Gastrocnemius medialis (tissue), 4 donors: ENCODE results near the gene ING2. TPM values are rescaled to one million over a fixed set of nuclear protein-coding genes. Genes with fewer than 3 reads are reported as not detected.

Experiments used
- ATAC-seq, 2 donors: fragments of 150-250 bp; one replicate each; pipeline ENCODE4 v1.9.1; 2016
- DNase-seq, 2 donors: peaks; one replicate each; pipeline ENCODE4 v3.0.0-alpha.2; 2019
- H3K27ac ChIP-seq, 4 donors: fragments of 200-600 bp; sonication (generic); 1 replicate in 1 of 4; 2 replicates in 3 of 4; pipeline ENCODE4 v1.5.1; 2016 to 2018; ENCODE audit warnings: mild to moderate bottlenecking in 2 of 4, moderate library complexity in 1 of 4
- H3K27me3 ChIP-seq, 3 donors: fragments of 200-600 bp; sonication (generic) in 2 of 3; 1 replicate in 1 of 3; 2 replicates in 2 of 3; pipeline versions ENCODE4 v1.5.1 to v1.6.0; 2016 to 2019; ENCODE audit warnings: mild to moderate bottlenecking in 1 of 3, moderate library complexity in 1 of 3
- H3K36me3 ChIP-seq, 2 donors: fragments of 200-600 bp; sonication (generic) in 1 of 2; one replicate each; pipeline ENCODE4 v1.5.1; 2017 to 2018
- H3K4me1 ChIP-seq, 2 donors: fragments of 200-600 bp; sonication (generic) in 1 of 2; one replicate each; pipeline ENCODE4 v1.5.1; 2016 to 2017; ENCODE audit warnings: mild to moderate bottlenecking in 2 of 2
- H3K4me3 ChIP-seq, 4 donors: fragments of 200-600 bp; sonication (generic) in 3 of 4; 1 replicate in 1 of 4; 2 replicates in 3 of 4; pipeline ENCODE4 v1.5.1; 2016 to 2019; ENCODE audit warnings: mild to moderate bottlenecking in 2 of 4
- H3K9me3 ChIP-seq, 3 donors: fragments of 200-600 bp; sonication (generic) in 2 of 3; 1 replicate in 1 of 3; 2 replicates in 2 of 3; pipeline ENCODE4 v1.5.1; 2016 to 2019
- POLR2A ChIP-seq, 2 donors: fragments of 450-650 bp; IDR thresholded peaks; one replicate each; pipeline ENCODE4 v1.6.1; 2017; ENCODE audit warnings: antibody characterized with exemption in 2 of 2, mild to moderate bottlenecking in 2 of 2, moderate library complexity in 2 of 2
- in situ Hi-C, 4 donors: fragments of 200-750 bp; cut with MboI; loops; one replicate each; pipeline versions ENCODE4 v1.15.0 to v1.8.0; 2017; ENCODE audit warnings: low sequenced_read_pairs in 4 of 4
- intact Hi-C: fragments of 100-400 bp; cut with DNase I; formaldehyde crosslinking; loops from one replicate; pipeline ENCODE4 v1.15.1; 2023; ENCODE audit warnings: low total_unique reads
- total RNA-seq, 4 donors: library from RNA; depleted of rRNA; stranded (reverse); fragments of >200 nt; gene quantifications; one replicate each; pipeline versions ENCODE4 v1.1.0 to v1.2.3, GENCODE V29; 2016
- TF ChIP-seq, protein P1 (sequence below), 5 experiments: fragments of 450-650 bp in 3 of 5; fragments of 200-600 bp in 2 of 5; sonication (generic) in 2 of 5; IDR thresholded peaks in 4 of 5; conservative IDR thresholded peaks in 1 of 5; 1 replicate in 4 of 5; 2 replicates in 1 of 5; pipeline ENCODE4 v1.5.1; 2016 to 2019; ENCODE audit warnings: antibody characterized with exemption in 5 of 5, mild to moderate bottlenecking in 3 of 5, moderate library complexity in 3 of 5

Gene ING2
- total RNA-seq, 4 donors from 2014 or later, result 18.9 to 46.2 (median 24.0) TPM

GRCh38 chr4:183540410-183541009, 35.7 kb downstream of the ING2 start:
- Histone ChIP-seq H3K27me3 (no peaks in the 10 kb centered on the region), H3K36me3 (no peaks in the 10 kb centered on the region), H3K4me1 (no peaks in the 10 kb centered on the region), H3K27ac (no peak overlapping the region), H3K9me3 (no peaks in the 10 kb centered on the region), H3K4me3 (peak overlapping the region in 1 of 4 donors; percentile 9)
- TF ChIP-seq, protein P1, sequence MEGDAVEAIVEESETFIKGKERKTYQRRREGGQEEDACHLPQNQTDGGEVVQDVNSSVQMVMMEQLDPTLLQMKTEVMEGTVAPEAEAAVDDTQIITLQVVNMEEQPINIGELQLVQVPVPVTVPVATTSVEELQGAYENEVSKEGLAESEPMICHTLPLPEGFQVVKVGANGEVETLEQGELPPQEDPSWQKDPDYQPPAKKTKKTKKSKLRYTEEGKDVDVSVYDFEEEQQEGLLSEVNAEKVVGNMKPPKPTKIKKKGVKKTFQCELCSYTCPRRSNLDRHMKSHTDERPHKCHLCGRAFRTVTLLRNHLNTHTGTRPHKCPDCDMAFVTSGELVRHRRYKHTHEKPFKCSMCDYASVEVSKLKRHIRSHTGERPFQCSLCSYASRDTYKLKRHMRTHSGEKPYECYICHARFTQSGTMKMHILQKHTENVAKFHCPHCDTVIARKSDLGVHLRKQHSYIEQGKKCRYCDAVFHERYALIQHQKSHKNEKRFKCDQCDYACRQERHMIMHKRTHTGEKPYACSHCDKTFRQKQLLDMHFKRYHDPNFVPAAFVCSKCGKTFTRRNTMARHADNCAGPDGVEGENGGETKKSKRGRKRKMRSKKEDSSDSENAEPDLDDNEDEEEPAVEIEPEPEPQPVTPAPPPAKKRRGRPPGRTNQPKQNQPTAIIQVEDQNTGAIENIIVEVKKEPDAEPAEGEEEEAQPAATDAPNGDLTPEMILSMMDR (IDR thresholded peaks at IDR 0.05 in 4 of 5, conservative IDR thresholded peaks at IDR 0.05 in 1 of 5), result no peak
- no peak for TF ChIP-seq POLR2A (IDR thresholded peaks at IDR 0.05)
- DNase-seq (no peak), ATAC-seq (no peak)
- in situ Hi-C loops (no loop called here), intact Hi-C loops (no loop called here)

GRCh38 chr4:183541010-183541751, 36.3 kb downstream of the ING2 start:
- in situ Hi-C loops (no loop called here), intact Hi-C loops (no loop called here)
- no peak for TF ChIP-seq POLR2A (IDR thresholded peaks at IDR 0.05)
- TF ChIP-seq, protein P1 (IDR thresholded peaks at IDR 0.05 in 4 of 5, conservative IDR thresholded peaks at IDR 0.05 in 1 of 5), result no peak
- DNase-seq, result no peak
- ATAC-seq, result no peak
- H3K36me3 ChIP-seq, result no peaks in the 10 kb centered on the region
- H3K4me1 ChIP-seq, result no peaks in the 10 kb centered on the region
- no peaks in the 10 kb centered on the region for H3K9me3 ChIP-seq
- no peak overlapping the region for H3K27ac ChIP-seq
- H3K27me3 ChIP-seq, result no peaks in the 10 kb centered on the region
- H3K4me3 ChIP-seq, result peak overlapping the region in 1 of 4 donors; percentile 9

- in situ Hi-C loops, result no loop called here
- DNase-seq (no peak), ATAC-seq (no peak)
- no peak overlapping the region for H3K27ac ChIP-seq
- H3K4me1 ChIP-seq, result no peaks in the 10 kb centered on the region
- H3K9me3 ChIP-seq, result no peaks in the 10 kb centered on the region
- intact Hi-C loops, result no loop called here
- TF ChIP-seq, protein P1 (IDR thresholded peaks at IDR 0.05 in 4 of 5, conservative IDR thresholded peaks at IDR 0.05 in 1 of 5), result no peak
- TF ChIP-seq POLR2A (IDR thresholded peaks at IDR 0.05), result no peak
- no peaks in the 10 kb centered on the region for H3K27me3 ChIP-seq
- no peak overlapping the region for H3K4me3 ChIP-seq
- no peaks in the 10 kb centered on the region for H3K36me3 ChIP-seq
These were observed 36.8 kb downstream of the ING2 start for GRCh38 chr4:183541752-183542040.

DNA sequence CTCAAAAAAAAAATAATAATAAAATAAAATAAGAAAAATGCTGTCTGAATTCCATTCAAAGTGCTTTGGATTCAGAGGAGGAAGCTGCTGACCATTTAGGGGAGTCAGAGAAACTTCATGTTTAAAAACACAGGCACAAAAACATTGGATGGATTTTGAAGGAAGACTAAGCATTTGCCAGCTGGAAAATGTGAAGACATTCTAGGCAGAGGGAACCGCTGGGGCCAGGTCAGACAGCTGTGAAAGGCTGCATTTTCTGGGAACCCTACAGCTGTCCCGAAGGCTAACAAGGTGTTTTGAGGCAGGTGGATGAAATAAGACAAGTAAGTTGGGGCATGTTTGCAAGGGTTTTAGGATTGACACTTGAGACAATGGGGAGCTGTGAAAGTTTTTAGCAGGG, 38.6 kb downstream of the ING2 start:
- in situ Hi-C loops, result no loop called here
- H3K27me3 ChIP-seq, result no peaks in the 10 kb centered on the region
- H3K4me3 ChIP-seq, result no peak overlapping the region
- no peaks in the 10 kb centered on the region for H3K36me3 ChIP-seq
- no peaks in the 10 kb centered on the region for H3K9me3 ChIP-seq
- intact Hi-C loops, result no loop called here
- no peaks in the 10 kb centered on the region for H3K4me1 ChIP-seq
- DNase-seq (no peak), ATAC-seq (no peak)
- no peak overlapping the region for H3K27ac ChIP-seq
- TF ChIP-seq POLR2A (IDR thresholded peaks at IDR 0.05), result no peak
- TF ChIP-seq, protein P1 (IDR thresholded peaks at IDR 0.05 in 4 of 5, conservative IDR thresholded peaks at IDR 0.05 in 1 of 5), result no peak
